Neural progenitor cell (in vitro differentiated cells): ENCODE data around the gene ABTB2. TPM values are rescaled to one million over a fixed set of nuclear protein-coding genes. Genes with fewer than 3 reads are reported as not detected.

Experiments used
- DNase-seq: peaks from one replicate; pipeline ENCODE4 v3.0.0-alpha.2; 2016; ENCODE audit warnings: low spot score
- H2AFZ ChIP-seq: fragments of 200-600 bp; sonication (generic); replicated peaks from 2 replicates; pipeline ENCODE4 v1.6.1; 2016; ENCODE audit warnings: antibody characterized with exemption
- H3F3A ChIP-seq: fragments of 200-600 bp; sonication (generic); 2 replicates; pipeline ENCODE4 v1.6.1; 2016; ENCODE audit warnings: antibody characterized with exemption, low read depth
- H3K27ac ChIP-seq: fragments of 200-600 bp; sonication (generic); 2 replicates; pipeline ENCODE4 v1.5.1; 2016; ENCODE audit warnings: mild to moderate bottlenecking
- H3K27me3 ChIP-seq: fragments of 200-600 bp; sonication (generic); 2 replicates; pipeline ENCODE4 v1.6.1; 2016; ENCODE audit warnings: mild to moderate bottlenecking, moderate library complexity
- H3K36me3 ChIP-seq: fragments of 200-600 bp; sonication (generic); 2 replicates; pipeline ENCODE4 v1.5.1; 2016
- H3K4me1 ChIP-seq: fragments of 200-600 bp; sonication (generic); 2 replicates; pipeline ENCODE4 v1.6.1; 2016; ENCODE audit warnings: mixed run types
- H3K4me2 ChIP-seq: fragments of 200-600 bp; sonication (generic); 2 replicates; pipeline ENCODE4 v1.6.1; 2016
- H3K4me3 ChIP-seq: fragments of 200-600 bp; sonication (generic); 2 replicates; pipeline ENCODE4 v1.5.1; 2016
- H3K79me2 ChIP-seq: fragments of 200-600 bp; sonication (generic); 2 replicates; pipeline ENCODE4 v1.6.1; 2016; ENCODE audit warnings: low read depth
- H3K9ac ChIP-seq: fragments of 200-600 bp; sonication (generic); 2 replicates; pipeline ENCODE4 v1.6.1; 2016
- H3K9me3 ChIP-seq: fragments of 200-600 bp; sonication (generic); 2 replicates; pipeline ENCODE4 v1.5.1; 2016; ENCODE audit warnings: low read depth
- H4K20me1 ChIP-seq: fragments of 200-600 bp; sonication (generic); 2 replicates; pipeline ENCODE4 v1.6.1; 2016; ENCODE audit warnings: low read depth
- H3K27ac Mint-ChIP-seq: 3 replicates; pipeline ENCODE4 v1.8.0; 2021; ENCODE audit warnings: mixed read lengths
- H3K27me3 Mint-ChIP-seq: 2 replicates; pipeline ENCODE4 v1.8.0; 2022; ENCODE audit warnings: low read depth, mild to moderate bottlenecking, inconsistent platforms, moderate library complexity, mixed read lengths; ENCODE audit not compliant: insufficient read depth
- H3K36me3 Mint-ChIP-seq: 3 replicates; pipeline ENCODE4 v1.8.0; 2021; ENCODE audit warnings: mixed read lengths
- H3K4me1 Mint-ChIP-seq: 3 replicates; pipeline ENCODE4 v1.8.0; 2021; ENCODE audit warnings: mixed read lengths
- H3K4me3 Mint-ChIP-seq: 3 replicates; pipeline ENCODE4 v1.8.0; 2021; ENCODE audit warnings: mild to moderate bottlenecking, moderate library complexity, mixed read lengths
- H3K9me3 Mint-ChIP-seq: 3 replicates; pipeline ENCODE4 v1.8.0; 2020; ENCODE audit warnings: mixed read lengths
- EZH2 ChIP-seq: fragments of 200-600 bp; sonication (generic); IDR thresholded peaks from 2 replicates; pipeline ENCODE4 v1.6.1; 2017; ENCODE audit warnings: antibody characterized with exemption, mild to moderate bottlenecking, moderate library complexity
- EZH2phosphoT487 ChIP-seq: fragments of 200-600 bp; sonication (generic); IDR thresholded peaks from 2 replicates; pipeline ENCODE4 v1.6.1; 2017; ENCODE audit warnings: antibody characterized with exemption
- total RNA-seq: library from RNA; depleted of rRNA; stranded (reverse); fragments of >200 nt; gene quantifications from 2 replicates; pipeline ENCODE4 v1.2.3, GENCODE V29; 2015; ENCODE audit warnings: low replicate concordance
- TF ChIP-seq, protein P1 (sequence below): fragments of 200-600 bp; sonication (generic); IDR thresholded peaks from 2 replicates; pipeline ENCODE4 v1.5.1; 2017; ENCODE audit warnings: antibody characterized with exemption, mild to moderate bottlenecking

Gene ABTB2
- total RNA-seq, 1 donor from 2014 or later, result 0.37 TPM

DNA sequence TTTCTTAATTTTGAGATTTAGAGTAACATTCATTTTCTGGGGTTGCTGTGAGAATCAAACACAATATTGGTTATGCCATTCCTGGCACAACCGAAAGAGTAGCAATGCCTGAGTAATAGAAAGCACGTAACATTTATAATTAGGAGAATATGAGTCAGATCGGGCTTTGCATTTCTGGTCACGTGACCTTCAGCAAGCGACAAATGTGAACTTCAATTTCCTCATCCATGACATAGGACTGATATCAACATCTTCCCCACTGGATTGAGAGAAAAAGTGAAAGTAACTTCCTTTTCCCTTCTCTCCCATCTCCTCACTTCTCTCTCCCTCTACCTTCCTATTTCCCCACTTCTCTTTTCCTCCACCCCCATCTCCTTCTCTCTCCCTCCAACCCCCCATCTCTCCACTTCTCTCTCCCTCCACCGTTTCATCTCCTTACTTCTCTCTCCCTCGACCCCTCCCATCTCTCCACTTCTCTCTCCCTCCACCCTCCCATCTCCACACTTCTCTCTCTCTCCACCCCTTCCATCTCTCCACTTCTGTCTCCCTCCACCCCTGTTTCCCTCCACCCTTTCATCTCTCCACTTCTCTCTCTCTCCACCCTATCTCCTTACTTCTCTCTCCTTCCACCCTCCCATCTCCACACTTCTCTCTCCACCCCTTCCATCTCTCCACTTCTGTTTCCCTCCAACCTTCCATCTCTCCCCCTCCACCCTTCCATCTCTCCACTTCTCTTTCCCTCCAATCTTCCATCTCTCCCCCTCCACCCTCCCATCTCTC is 47.5 kb upstream of the ABTB2 start:
- Histone ChIP-seq H3K9me3 (no peaks in the 10 kb centered on the region), H3K4me2 (no peak overlapping the region), H3K36me3 (no peaks in the 10 kb centered on the region), H4K20me1 (no peaks in the 10 kb centered on the region), H3K27me3 (no peaks in the 10 kb centered on the region), H3K4me1 (no peaks in the 10 kb centered on the region), H3K79me2 (no peaks in the 10 kb centered on the region), H3K9ac (no peak overlapping the region), H3K4me3 (no peak overlapping the region), H2AFZ (no peak overlapping the region), H3F3A (no peaks in the 10 kb centered on the region), H3K27ac (no peak overlapping the region)
- peaks cover 1% of the 10 kb centered on the region for H3K9me3 Mint-ChIP-seq
- H3K4me1 Mint-ChIP-seq, result no peaks in the 10 kb centered on the region
- peaks cover 4% of the 10 kb centered on the region for H3K27me3 Mint-ChIP-seq
- no peak overlapping the region for H3K4me3 Mint-ChIP-seq
- H3K27ac Mint-ChIP-seq, result no peak overlapping the region
- DNase-seq, result no peak
- no peaks in the 10 kb centered on the region for H3K36me3 Mint-ChIP-seq
- TF ChIP-seq EZH2 (no peak), EZH2phosphoT487 (no peak)
- TF ChIP-seq, protein P1, sequence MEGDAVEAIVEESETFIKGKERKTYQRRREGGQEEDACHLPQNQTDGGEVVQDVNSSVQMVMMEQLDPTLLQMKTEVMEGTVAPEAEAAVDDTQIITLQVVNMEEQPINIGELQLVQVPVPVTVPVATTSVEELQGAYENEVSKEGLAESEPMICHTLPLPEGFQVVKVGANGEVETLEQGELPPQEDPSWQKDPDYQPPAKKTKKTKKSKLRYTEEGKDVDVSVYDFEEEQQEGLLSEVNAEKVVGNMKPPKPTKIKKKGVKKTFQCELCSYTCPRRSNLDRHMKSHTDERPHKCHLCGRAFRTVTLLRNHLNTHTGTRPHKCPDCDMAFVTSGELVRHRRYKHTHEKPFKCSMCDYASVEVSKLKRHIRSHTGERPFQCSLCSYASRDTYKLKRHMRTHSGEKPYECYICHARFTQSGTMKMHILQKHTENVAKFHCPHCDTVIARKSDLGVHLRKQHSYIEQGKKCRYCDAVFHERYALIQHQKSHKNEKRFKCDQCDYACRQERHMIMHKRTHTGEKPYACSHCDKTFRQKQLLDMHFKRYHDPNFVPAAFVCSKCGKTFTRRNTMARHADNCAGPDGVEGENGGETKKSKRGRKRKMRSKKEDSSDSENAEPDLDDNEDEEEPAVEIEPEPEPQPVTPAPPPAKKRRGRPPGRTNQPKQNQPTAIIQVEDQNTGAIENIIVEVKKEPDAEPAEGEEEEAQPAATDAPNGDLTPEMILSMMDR, result no peak

- Mint-ChIP-seq H3K36me3 (no peaks in the 10 kb centered on the region), H3K4me3 (no peak overlapping the region), H3K4me1 (no peaks in the 10 kb centered on the region), H3K9me3 (peaks cover 1% of the 10 kb centered on the region), H3K27ac (no peak overlapping the region), H3K27me3 (no peaks in the 10 kb centered on the region)
- H3K9me3 ChIP-seq, result no peaks in the 10 kb centered on the region
- no peak overlapping the region for H3K9ac ChIP-seq
- no peaks in the 10 kb centered on the region for H3K27me3 ChIP-seq
- no peak for DNase-seq
- no peaks in the 10 kb centered on the region for H3K79me2 ChIP-seq
- H3K36me3 ChIP-seq, result no peaks in the 10 kb centered on the region
- TF ChIP-seq EZH2phosphoT487 (no peak), EZH2 (no peak)
- TF ChIP-seq, protein P1, result no peak
- no peaks in the 10 kb centered on the region for H3K4me1 ChIP-seq
- H3K27ac ChIP-seq, result no peak overlapping the region
- no peak overlapping the region for H2AFZ ChIP-seq
- no peak overlapping the region for H3K4me2 ChIP-seq
- H4K20me1 ChIP-seq, result no peaks in the 10 kb centered on the region
- H3F3A ChIP-seq, result no peaks in the 10 kb centered on the region
- no peak overlapping the region for H3K4me3 ChIP-seq
Measured at GRCh38 chr11:34404280-34404679, 46.5 kb upstream of the ABTB2 start.

- Mint-ChIP-seq H3K4me3 (no peak overlapping the region), H3K27me3 (no peaks in the 10 kb centered on the region), H3K27ac (no peak overlapping the region), H3K9me3 (peaks cover 1% of the 10 kb centered on the region), H3K4me1 (no peaks in the 10 kb centered on the region), H3K36me3 (no peaks in the 10 kb centered on the region)
- no peaks in the 10 kb centered on the region for H3K4me1 ChIP-seq
- H3K9ac ChIP-seq, result no peak overlapping the region
- TF ChIP-seq EZH2phosphoT487 (no peak), EZH2 (no peak)
- TF ChIP-seq, protein P1, result no peak
- no peaks in the 10 kb centered on the region for H3F3A ChIP-seq
- H3K9me3 ChIP-seq, result no peaks in the 10 kb centered on the region
- no peak overlapping the region for H2AFZ ChIP-seq
- H4K20me1 ChIP-seq, result no peaks in the 10 kb centered on the region
- H3K27ac ChIP-seq, result no peak overlapping the region
- H3K4me2 ChIP-seq, result no peak overlapping the region
- DNase-seq, result no peak
- no peaks in the 10 kb centered on the region for H3K27me3 ChIP-seq
- H3K36me3 ChIP-seq, result no peaks in the 10 kb centered on the region
- H3K4me3 ChIP-seq, result no peak overlapping the region
- no peaks in the 10 kb centered on the region for H3K79me2 ChIP-seq
Measured at GRCh38 chr11:34403431-34403830, 45.6 kb upstream of the ABTB2 start.
